Nephron (organoid): ENCODE results near the gene GPR157.

Experiments
- H3K27ac Mint-ChIP-seq, 3 experiments: 2 replicates each; pipeline ENCODE4 v1.8.0; 2020; ENCODE audit warnings: mixed read lengths in 3 of 3, mild to moderate bottlenecking in 2 of 3, moderate library complexity in 1 of 3
- H3K27me3 Mint-ChIP-seq: 2 replicates; pipeline ENCODE4 v1.8.0; 2021; ENCODE audit warnings: low read depth, mild to moderate bottlenecking, moderate library complexity, mixed read lengths
- H3K36me3 Mint-ChIP-seq: 2 replicates; pipeline ENCODE4 v1.8.0; 2020; ENCODE audit warnings: low read depth, mixed read lengths
- H3K4me1 Mint-ChIP-seq: 2 replicates; pipeline ENCODE4 v1.8.0; 2020; ENCODE audit warnings: mixed read lengths
- H3K4me3 Mint-ChIP-seq, 3 experiments: 2 replicates each; pipeline ENCODE4 v1.8.0; 2020; ENCODE audit warnings: mild to moderate bottlenecking in 3 of 3, mixed read lengths in 3 of 3, moderate library complexity in 2 of 3
- H3K9me3 Mint-ChIP-seq: 2 replicates; pipeline ENCODE4 v1.8.0; 2020; ENCODE audit warnings: mixed read lengths
- CTCF ChIP-seq, 3 experiments: fragments of 200-600 bp; sonication (generic); IDR thresholded peaks; one replicate each; pipeline ENCODE4 v1.5.0; 2021; ENCODE audit warnings: antibody characterized with exemption in 3 of 3; ENCODE audit not compliant: unreplicated experiment in 3 of 3

Gene GPR157

DNA sequence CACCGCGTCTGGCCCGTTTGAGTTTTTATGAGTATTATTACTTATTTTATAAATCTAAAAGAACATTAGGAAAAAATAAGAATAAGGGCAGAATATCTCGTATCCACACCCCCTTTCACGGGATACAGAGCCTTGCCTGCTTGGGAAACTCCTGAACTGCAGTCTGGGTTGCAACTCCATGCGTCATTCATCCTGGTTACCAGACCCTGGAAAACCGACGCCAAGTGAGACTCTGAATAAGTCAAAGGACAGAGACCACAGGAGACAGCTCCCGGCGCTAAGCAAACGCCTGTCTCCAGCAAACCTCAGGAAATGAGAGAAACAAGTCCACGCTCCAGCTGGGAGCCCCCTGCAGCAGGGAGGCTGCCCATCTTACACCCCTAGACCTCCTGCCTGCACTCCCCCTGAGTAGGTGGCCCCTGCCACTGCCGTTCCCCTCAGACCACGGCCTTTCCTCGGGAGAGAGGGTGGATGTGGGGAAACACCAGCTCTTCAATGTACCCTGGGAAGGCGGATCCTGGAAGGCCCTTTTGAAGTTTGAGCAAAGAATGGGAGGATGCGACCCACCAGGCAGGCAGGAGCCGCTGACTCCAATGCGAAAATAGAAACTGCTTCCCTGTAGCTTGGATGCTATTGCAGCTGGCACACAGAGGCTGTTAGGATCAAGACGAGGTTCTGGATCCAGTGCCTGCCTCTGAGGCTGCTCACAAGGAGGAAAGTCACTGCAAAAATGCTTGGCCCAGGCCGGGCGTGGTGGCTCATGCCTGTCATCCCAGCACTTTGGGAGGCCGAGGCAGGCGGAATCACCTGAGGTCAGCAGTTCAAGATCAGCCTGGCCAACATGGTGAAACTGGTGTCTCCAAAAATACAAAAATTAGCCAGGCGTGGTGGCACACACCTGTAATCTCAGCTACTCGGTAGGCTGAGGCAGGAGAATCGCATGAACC lies 37.7 kb upstream of the GPR157 start:
- Mint-ChIP-seq H3K27me3 (peaks cover 13% of the 10 kb centered on the region), H3K9me3 (no peaks in the 10 kb centered on the region)

GRCh38 chr1:9165396-9165795 lies 36.5 kb upstream of the GPR157 start:
- Mint-ChIP-seq H3K27me3 (peaks cover 19% of the 10 kb centered on the region), H3K9me3 (no peaks in the 10 kb centered on the region), H3K4me1 (peaks cover 12% of the 10 kb centered on the region), H3K36me3 (no peaks in the 10 kb centered on the region), H3K4me3 (no peak overlapping the region), H3K27ac (no peak overlapping the region)
- no peak for TF ChIP-seq CTCF (IDR thresholded peaks at IDR 0.05; ENCODE audit: unreplicated experiment in 3 of 3)

More for the DNA sequence above, 37.7 kb upstream of the GPR157 start:
- Mint-ChIP-seq H3K36me3 (no peaks in the 10 kb centered on the region), H3K4me3 (no peak overlapping the region), H3K27ac (no peak overlapping the region), H3K4me1 (peaks cover 7% of the 10 kb centered on the region)
- TF ChIP-seq CTCF (IDR thresholded peaks at IDR 0.05; ENCODE audit: unreplicated experiment in 3 of 3) = no peak

DNA sequence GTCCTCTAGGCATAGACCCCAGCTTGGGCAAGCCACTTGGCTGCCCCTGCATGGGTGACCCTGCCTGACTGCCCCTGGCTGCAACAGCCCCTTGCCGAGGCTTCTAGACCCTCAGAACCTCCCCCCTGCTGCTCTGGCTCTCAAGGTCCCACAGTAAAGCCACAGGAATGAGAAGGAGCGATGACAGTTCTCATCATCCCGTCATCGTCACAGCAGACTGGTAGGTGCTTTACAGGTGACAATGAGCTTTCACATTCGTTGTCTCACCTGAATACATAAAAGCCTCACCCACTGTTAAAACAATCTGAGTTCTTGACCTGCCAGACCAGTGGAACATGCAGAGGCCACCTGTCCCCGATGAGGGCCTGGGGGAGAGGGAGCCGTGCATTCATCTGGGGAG lies 36.0 kb upstream of the GPR157 start:
- no peak overlapping the region for H3K4me3 Mint-ChIP-seq
- no peak overlapping the region for H3K27ac Mint-ChIP-seq
- no peaks in the 10 kb centered on the region for H3K36me3 Mint-ChIP-seq

GRCh38 chr1:9164532-9164900 lies 35.6 kb upstream of the GPR157 start:
- Mint-ChIP-seq H3K9me3 (no peaks in the 10 kb centered on the region), H3K4me1 (peaks cover 12% of the 10 kb centered on the region), H3K27me3 (peaks cover 19% of the 10 kb centered on the region), H3K4me3 (no peak overlapping the region), H3K36me3 (no peaks in the 10 kb centered on the region), H3K27ac (no peak overlapping the region)
- no peak for TF ChIP-seq CTCF (IDR thresholded peaks at IDR 0.05; ENCODE audit: unreplicated experiment in 3 of 3)

More for the DNA sequence above, 36.0 kb upstream of the GPR157 start:
- no peak for TF ChIP-seq CTCF (IDR thresholded peaks at IDR 0.05; ENCODE audit: unreplicated experiment in 3 of 3)
- H3K27me3 Mint-ChIP-seq = peaks cover 19% of the 10 kb centered on the region
- no peaks in the 10 kb centered on the region for H3K9me3 Mint-ChIP-seq
- peaks cover 12% of the 10 kb centered on the region for H3K4me1 Mint-ChIP-seq

DNA sequence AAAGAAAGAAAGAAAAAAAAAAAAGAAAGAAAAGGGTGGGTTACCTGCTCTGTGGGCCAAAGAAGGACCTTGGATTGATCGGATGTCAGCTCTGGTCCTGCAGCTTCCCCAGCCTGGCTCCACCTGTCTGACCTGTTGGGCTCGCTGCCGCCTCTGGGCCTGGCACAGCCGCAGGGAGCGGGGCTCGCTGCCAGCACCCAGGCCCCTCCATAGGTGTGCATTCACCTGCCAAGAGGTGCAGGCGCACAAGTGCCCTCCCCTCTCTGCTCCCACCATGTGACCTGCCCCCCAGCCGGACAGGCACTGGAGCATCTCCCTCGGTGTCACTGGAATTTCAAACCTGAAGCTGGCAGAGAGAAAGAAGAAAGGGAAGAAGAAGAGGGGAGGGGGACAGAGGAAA lies 33.1 kb upstream of the GPR157 start:
- Mint-ChIP-seq H3K36me3 (no peaks in the 10 kb centered on the region), H3K27me3 (peaks cover 20% of the 10 kb centered on the region), H3K4me1 (peaks cover 12% of the 10 kb centered on the region), H3K4me3 (no peak overlapping the region), H3K9me3 (no peaks in the 10 kb centered on the region), H3K27ac (no peak overlapping the region)
- no peak for TF ChIP-seq CTCF (IDR thresholded peaks at IDR 0.05; ENCODE audit: unreplicated experiment in 3 of 3)

- Mint-ChIP-seq H3K9me3 (no peaks in the 10 kb centered on the region), H3K4me3 (no peak overlapping the region), H3K27ac (no peak overlapping the region), H3K36me3 (no peaks in the 10 kb centered on the region), H3K27me3 (peaks cover 18% of the 10 kb centered on the region), H3K4me1 (peaks cover 12% of the 10 kb centered on the region)
- no peak for TF ChIP-seq CTCF (IDR thresholded peaks at IDR 0.05; ENCODE audit: unreplicated experiment in 3 of 3)
These were observed 32.4 kb upstream of the GPR157 start for GRCh38 chr1:9161342-9161741.
